HEK293 (cell line): ENCODE results near the gene MAGI1.
"Not testable (repeated sequence)": the region's sequence is repeated elsewhere in the genome, so short reads cannot be mapped to it uniquely, and the experiment has no call there.

Experiments
- CTCF ChIA-PET: fragments of 350-600 bp; formaldehyde crosslinking; extraction: SDS; loops from one replicate; lab custom pipeline; 2021; ENCODE audit warnings: antibody characterized with exemption; lab: Yijun Ruan, JAX
- POLR2A ChIA-PET: fragments of 300-600 bp; formaldehyde crosslinking; extraction: SDS; loops from one replicate; lab custom pipeline; 2020; ENCODE audit warnings: antibody characterized with exemption, inconsistent platforms; lab: Yijun Ruan, JAX
- H3K27ac ChIP-seq: fragments of 200-500 bp; sonication (Bioruptor generic); 2 replicates; pipeline ENCODE4 v1.5.1; 2014; ENCODE audit warnings: low read depth, low read length, control low read depth, inconsistent platforms; ENCODE audit errors: extremely low read depth
- H3K36me3 ChIP-seq, 2 experiments: fragments of 200-500 bp in 1 of 2; sonication (Bioruptor generic) in 1 of 2; 1 replicate in 1 of 2; 2 replicates in 1 of 2; pipeline ENCODE4 v1.5.1; 2014 to 2017; ENCODE audit warnings: inconsistent platforms in 2 of 2, low read length in 2 of 2; ENCODE audit not compliant: control insufficient read depth in 2 of 2, insufficient read depth in 1 of 2
- H3K4me1 ChIP-seq: fragments of 200-500 bp; sonication (Bioruptor generic); 2 replicates; pipeline ENCODE4 v1.5.1; 2014; ENCODE audit warnings: mild to moderate bottlenecking, low read length, inconsistent platforms; ENCODE audit not compliant: control insufficient read depth, insufficient read depth
- H3K4me3 ChIP-seq: 2 replicates; pipeline ENCODE4 v1.5.1; 2011; ENCODE audit warnings: low read depth, mild to moderate bottlenecking, control low read depth, low read length, moderate library complexity
- H3K9me3 ChIP-seq: fragments of 200-500 bp; sonication (Bioruptor generic); 2 replicates; pipeline ENCODE4 v1.5.1; 2014; ENCODE audit warnings: low read depth, low read length, inconsistent platforms; ENCODE audit not compliant: control insufficient read depth, insufficient read depth
- AEBP2 ChIP-seq: fragments of 450-650 bp; formaldehyde crosslinking; IDR thresholded peaks from 2 replicates; pipeline ENCODE4 v1.5.1; 2016; ENCODE audit warnings: missing biosample characterization, missing genetic modification characterization, borderline replicate concordance
- OSR2 ChIP-seq: fragments of 450-650 bp; formaldehyde crosslinking; IDR thresholded peaks from 2 replicates; pipeline ENCODE4 v1.5.1; 2016; ENCODE audit warnings: missing biosample characterization, missing genetic modification characterization
- REST ChIP-seq: fragments of 450-650 bp; formaldehyde crosslinking; IDR thresholded peaks from 2 replicates; pipeline ENCODE4 v1.5.1; 2016; ENCODE audit warnings: missing biosample characterization, missing genetic modification characterization
- WT1 ChIP-seq: fragments of 450-650 bp; formaldehyde crosslinking; IDR thresholded peaks from 2 replicates; pipeline ENCODE4 v1.5.1; 2016; ENCODE audit warnings: missing biosample characterization, missing genetic modification characterization
- YY2 ChIP-seq: fragments of 450-650 bp; formaldehyde crosslinking; IDR thresholded peaks from 2 replicates; pipeline ENCODE4 v1.5.1; 2016; ENCODE audit warnings: missing biosample characterization, missing genetic modification characterization
- ZBTB21 ChIP-seq: fragments of 450-650 bp; formaldehyde crosslinking; IDR thresholded peaks from 2 replicates; pipeline ENCODE4 v1.5.1; 2017; ENCODE audit warnings: missing biosample characterization, missing genetic modification characterization
- ZBTB6 ChIP-seq: fragments of 450-650 bp; formaldehyde crosslinking; IDR thresholded peaks from 2 replicates; pipeline ENCODE4 v1.5.1; 2017; ENCODE audit warnings: missing biosample characterization, missing genetic modification characterization
- ZBTB8A ChIP-seq: fragments of 450-650 bp; formaldehyde crosslinking; IDR thresholded peaks from 2 replicates; pipeline ENCODE4 v1.5.1; 2016; ENCODE audit warnings: missing biosample characterization, missing genetic modification characterization
- ZNF138 ChIP-seq: fragments of 450-650 bp; formaldehyde crosslinking; IDR thresholded peaks from 2 replicates; pipeline ENCODE4 v1.5.1; 2016; ENCODE audit warnings: missing biosample characterization, missing genetic modification characterization, borderline replicate concordance
- ZNF146 ChIP-seq: fragments of 450-650 bp; formaldehyde crosslinking; IDR thresholded peaks from 2 replicates; pipeline ENCODE4 v1.5.1; 2016; ENCODE audit warnings: missing biosample characterization, missing genetic modification characterization
- ZNF221 ChIP-seq: fragments of 450-650 bp; formaldehyde crosslinking; IDR thresholded peaks from 2 replicates; pipeline ENCODE4 v1.5.1; 2017; ENCODE audit warnings: missing biosample characterization, missing genetic modification characterization, borderline replicate concordance
- ZNF223 ChIP-seq: fragments of 450-650 bp; formaldehyde crosslinking; IDR thresholded peaks from 2 replicates; pipeline ENCODE4 v1.5.1; 2016; ENCODE audit warnings: missing biosample characterization, missing genetic modification characterization
- ZNF292 ChIP-seq: fragments of 450-650 bp; formaldehyde crosslinking; IDR thresholded peaks from 2 replicates; pipeline ENCODE4 v1.5.1; 2016; ENCODE audit warnings: low read depth, missing biosample characterization, missing genetic modification characterization, borderline replicate concordance
- ZNF391 ChIP-seq: fragments of 450-650 bp; formaldehyde crosslinking; IDR thresholded peaks from 2 replicates; pipeline ENCODE4 v1.5.1; 2016; ENCODE audit warnings: low read depth, missing biosample characterization, missing genetic modification characterization, borderline replicate concordance
- ZNF48 ChIP-seq: fragments of 450-650 bp; formaldehyde crosslinking; IDR thresholded peaks from 2 replicates; pipeline ENCODE4 v1.5.1; 2016; ENCODE audit warnings: missing biosample characterization, missing genetic modification characterization
- ZNF544 ChIP-seq: fragments of 450-650 bp; formaldehyde crosslinking; IDR thresholded peaks from 2 replicates; pipeline ENCODE4 v1.5.0; 2017; ENCODE audit warnings: missing biosample characterization, missing genetic modification characterization
- ZNF777 ChIP-seq: fragments of 450-650 bp; formaldehyde crosslinking; IDR thresholded peaks from 2 replicates; pipeline ENCODE4 v1.5.1; 2017; ENCODE audit warnings: missing biosample characterization, missing genetic modification characterization, borderline replicate concordance
- ZSCAN18 ChIP-seq: fragments of 450-650 bp; formaldehyde crosslinking; IDR thresholded peaks from 2 replicates; pipeline ENCODE4 v1.5.1; 2016; ENCODE audit warnings: missing biosample characterization, missing genetic modification characterization

MAGI1 gene

GRCh38 chr3:65545429-65545828 is 493.3 kb downstream of the MAGI1 start (continued):
- TF ChIP-seq REST (tag by site-specific recombination) (no peak), ZNF223 (tag by site-specific recombination) (no peak), ZNF777 (tag by site-specific recombination) (no peak)

- H3K4me1 ChIP-seq, POLR2A ChIA-PET: not testable (repeated sequence)
Observed at GRCh38 chr3:65543391-65543790, 495.3 kb downstream of the MAGI1 start.

GRCh38 chr3:65540666-65541065 is 498.1 kb downstream of the MAGI1 start:
- H3K9me3 ChIP-seq, result no peaks in the 10 kb centered on the region
- H3K36me3 ChIP-seq, result no peaks in the 10 kb centered on the region
- TF ChIP-seq YY2 (tag by site-specific recombination), result no peak
- no peak for TF ChIP-seq ZNF292 (tag by site-specific recombination)
- TF ChIP-seq ZNF544 (tag by site-specific recombination), result no peak
- TF ChIP-seq ZNF391 (tag by site-specific recombination), result no peak
- TF ChIP-seq ZNF48 (tag by site-specific recombination), result no peak
- no peak for TF ChIP-seq AEBP2 (tag by site-specific recombination)
- no peak for TF ChIP-seq ZBTB21
- TF ChIP-seq ZBTB6, result no peak
- no peak for TF ChIP-seq ZBTB8A (tag by site-specific recombination)
- TF ChIP-seq ZNF138 (tag by site-specific recombination), result no peak
- no peak for TF ChIP-seq ZNF221 (tag by site-specific recombination)
- TF ChIP-seq OSR2, result no peak
- TF ChIP-seq ZSCAN18 (tag by site-specific recombination), result no peak
- TF ChIP-seq WT1 (tag by site-specific recombination), result no peak
- no peak overlapping the region for H3K4me3 ChIP-seq
- H3K27ac ChIP-seq, result no peak overlapping the region
- H3K4me1 ChIP-seq, result no peaks in the 10 kb centered on the region
- ChIA-PET POLR2A (no interaction called here), CTCF (no interaction called here)

More at GRCh38 chr3:65543391-65543790, 495.3 kb downstream of the MAGI1 start:
- H3K9me3 ChIP-seq, H3K27ac ChIP-seq, CTCF ChIA-PET, H3K36me3 ChIP-seq: not testable (repeated sequence)
- TF ChIP-seq ZNF146 (tag by site-specific recombination), result peak; percentile 75
- TF ChIP-seq, all 188 proteins: peak for 1; not testable (repeated sequence) for 187
- H3K4me3 ChIP-seq, result not testable (repeated sequence)
